Measurements from ENCODE around the gene NRL.

NRL gene

DNA sequence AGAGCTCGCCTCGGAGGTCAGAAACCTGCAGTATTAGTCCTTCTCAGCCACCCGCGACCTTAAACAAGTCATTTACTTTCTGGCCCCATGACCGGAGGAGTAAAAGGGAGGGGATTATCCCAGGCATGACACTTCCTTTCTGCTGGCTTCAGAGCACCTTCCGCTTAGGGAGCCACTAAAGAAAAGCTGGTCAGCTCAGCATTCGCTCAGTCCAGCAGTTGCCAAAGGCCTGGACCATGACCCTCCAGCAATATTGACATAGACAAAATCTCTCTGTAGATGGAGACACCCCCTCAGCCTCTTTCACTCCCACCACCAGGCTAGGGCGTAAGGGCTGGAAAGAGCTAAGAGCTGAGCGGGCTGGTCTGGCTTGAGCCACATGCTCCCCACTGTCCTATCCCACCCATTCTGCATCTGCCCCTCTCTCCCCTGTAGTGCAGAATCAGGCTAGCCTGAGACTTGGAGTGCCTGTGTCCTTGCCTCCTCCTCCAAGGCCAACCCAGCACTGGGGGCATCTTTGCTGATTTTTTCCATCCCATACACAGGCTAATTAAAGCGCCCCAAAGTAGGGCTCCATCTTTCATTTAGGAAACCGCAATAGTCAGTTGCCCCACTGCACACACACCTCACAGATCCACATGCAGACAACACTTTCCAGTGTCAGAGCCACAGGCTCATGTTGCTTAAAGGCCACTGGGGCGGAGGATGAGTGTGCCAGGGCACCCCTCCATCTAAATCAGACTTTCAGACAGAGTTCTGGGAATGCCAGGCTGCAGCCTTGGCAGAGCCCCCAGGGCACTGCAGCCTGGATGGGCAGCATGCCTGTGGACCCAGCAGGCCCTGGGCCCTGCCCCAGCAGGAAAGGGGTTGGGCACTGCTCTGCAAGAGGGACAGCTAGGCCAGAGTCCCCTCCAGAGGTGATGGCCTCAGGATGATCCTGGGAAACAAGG lies 47.3 kb downstream of the NRL start:
- no peak for DNase-seq (ENCODE audit: low read depth, low spot score)
- TF ChIP-seq, protein P1, sequence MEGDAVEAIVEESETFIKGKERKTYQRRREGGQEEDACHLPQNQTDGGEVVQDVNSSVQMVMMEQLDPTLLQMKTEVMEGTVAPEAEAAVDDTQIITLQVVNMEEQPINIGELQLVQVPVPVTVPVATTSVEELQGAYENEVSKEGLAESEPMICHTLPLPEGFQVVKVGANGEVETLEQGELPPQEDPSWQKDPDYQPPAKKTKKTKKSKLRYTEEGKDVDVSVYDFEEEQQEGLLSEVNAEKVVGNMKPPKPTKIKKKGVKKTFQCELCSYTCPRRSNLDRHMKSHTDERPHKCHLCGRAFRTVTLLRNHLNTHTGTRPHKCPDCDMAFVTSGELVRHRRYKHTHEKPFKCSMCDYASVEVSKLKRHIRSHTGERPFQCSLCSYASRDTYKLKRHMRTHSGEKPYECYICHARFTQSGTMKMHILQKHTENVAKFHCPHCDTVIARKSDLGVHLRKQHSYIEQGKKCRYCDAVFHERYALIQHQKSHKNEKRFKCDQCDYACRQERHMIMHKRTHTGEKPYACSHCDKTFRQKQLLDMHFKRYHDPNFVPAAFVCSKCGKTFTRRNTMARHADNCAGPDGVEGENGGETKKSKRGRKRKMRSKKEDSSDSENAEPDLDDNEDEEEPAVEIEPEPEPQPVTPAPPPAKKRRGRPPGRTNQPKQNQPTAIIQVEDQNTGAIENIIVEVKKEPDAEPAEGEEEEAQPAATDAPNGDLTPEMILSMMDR (IDR thresholded peaks at IDR 0.05; ENCODE audit: low read depth, low read length): no peak
- in situ Hi-C loops (cut with HindIII; ENCODE audit: low sequenced_read_pairs): no loop called here

GRCh38 chr14:24066496-24067132 lies 48.1 kb downstream of the NRL start:
- no peak for DNase-seq (ENCODE audit: low read depth, low spot score)
- in situ Hi-C loops (cut with HindIII; ENCODE audit: low sequenced_read_pairs): no loop called here
- no peak overlapping the region for H3K4me3 ChIP-seq (ENCODE audit: low read depth, low read length)
- TF ChIP-seq, protein P1 (IDR thresholded peaks at IDR 0.05; ENCODE audit: low read depth, low read length): no peak

More for the DNA sequence above, 47.3 kb downstream of the NRL start:
- no peak overlapping the region for H3K4me3 ChIP-seq (ENCODE audit: low read depth, low read length)

DNA sequence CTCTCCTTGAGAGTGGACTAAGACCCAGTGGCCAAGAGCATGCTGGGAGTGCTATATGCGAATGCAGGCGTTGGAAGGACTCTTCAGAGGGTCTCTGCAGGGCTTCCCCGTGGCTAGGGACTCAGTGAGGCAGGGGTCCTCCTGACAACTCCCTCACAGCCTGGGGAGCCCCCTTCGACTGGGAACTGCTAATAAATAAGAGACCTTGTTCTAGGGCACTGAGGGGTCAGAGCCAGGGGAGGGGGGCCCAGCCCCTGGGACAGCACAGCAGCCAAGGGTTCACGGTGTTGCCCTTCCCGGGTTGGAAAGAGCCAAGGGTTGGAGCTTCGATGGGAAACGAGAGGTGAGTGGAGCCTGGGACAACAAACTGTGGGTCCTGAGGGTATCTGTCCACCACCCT lies 49.3 kb downstream of the NRL start:
- TF ChIP-seq, protein P1 (IDR thresholded peaks at IDR 0.05; ENCODE audit: low read depth, low read length): no peak
- no peak for DNase-seq (ENCODE audit: low read depth, low spot score)
- H3K4me3 ChIP-seq (ENCODE audit: low read depth, low read length): no peak overlapping the region
- in situ Hi-C loops (cut with HindIII; ENCODE audit: low sequenced_read_pairs): no loop called here

- no peak overlapping the region for H3K4me3 ChIP-seq (ENCODE audit: low read depth, low read length)
- in situ Hi-C loops (cut with HindIII; ENCODE audit: low sequenced_read_pairs): no loop called here
- TF ChIP-seq, protein P1 (IDR thresholded peaks at IDR 0.05; ENCODE audit: low read depth, low read length): no peak
- no peak for DNase-seq (ENCODE audit: low read depth, low spot score)
Observed at GRCh38 chr14:24064856-24065255, 49.9 kb downstream of the NRL start.

GRCh38 chr14:24064091-24064795 lies 50.5 kb downstream of the NRL start:
- in situ Hi-C loops (cut with HindIII; ENCODE audit: low sequenced_read_pairs): no loop called here
- TF ChIP-seq, protein P1 (IDR thresholded peaks at IDR 0.05; ENCODE audit: low read depth, low read length): no peak
- no peak overlapping the region for H3K4me3 ChIP-seq (ENCODE audit: low read depth, low read length)
- DNase-seq (ENCODE audit: low read depth, low spot score): no peak

DNA sequence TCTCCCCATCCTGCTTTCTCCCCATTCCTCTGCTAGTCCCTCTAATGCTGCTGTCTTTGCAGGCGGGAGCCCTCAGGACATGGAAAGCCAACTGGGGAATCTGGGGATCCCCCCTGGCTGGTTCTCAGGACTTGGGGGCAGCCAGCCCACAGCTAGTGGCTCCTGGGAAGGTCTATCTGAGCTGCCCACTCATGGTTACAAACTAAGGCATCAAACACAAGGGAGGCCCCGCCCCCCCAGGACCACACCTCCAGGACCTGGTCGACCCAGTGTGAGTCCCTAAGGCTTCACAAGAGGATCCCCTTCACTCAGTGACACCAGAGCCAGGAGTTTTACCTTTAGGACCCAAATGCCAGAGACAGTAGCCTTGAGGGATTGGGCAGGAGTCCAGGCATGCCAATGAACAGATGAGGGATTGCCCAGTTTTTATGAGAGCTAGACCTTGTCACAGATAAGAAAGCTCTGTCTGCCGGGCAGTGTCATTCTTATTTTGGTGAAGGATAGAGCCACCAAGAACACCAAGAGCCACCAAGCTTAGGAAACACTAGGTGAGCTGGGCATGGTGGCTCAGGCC lies 51.4 kb downstream of the NRL start:
- in situ Hi-C loops (cut with HindIII; ENCODE audit: low sequenced_read_pairs): no loop called here
- TF ChIP-seq, protein P1 (IDR thresholded peaks at IDR 0.05; ENCODE audit: low read depth, low read length): no peak
- DNase-seq (ENCODE audit: low read depth, low spot score): no peak
- H3K4me3 ChIP-seq (ENCODE audit: low read depth, low read length): no peak overlapping the region
